Hematopoietic multipotent progenitor cell (in vitro differentiated cells): ENCODE results near the gene AP2B1. TPM values are rescaled to one million over a fixed set of nuclear protein-coding genes. Genes with fewer than 3 reads are reported as not detected.
"Not testable (repeated sequence)": the region's sequence is repeated elsewhere in the genome, so short reads cannot be mapped to it uniquely, and the experiment has no call there.

ENCODE experiments used
- DNase-seq, 3 donors: peaks; one replicate each; pipeline ENCODE4 v3.0.0-alpha.2; 2011 to 2015; ENCODE audit warnings: low read depth in 2 of 3, low spot score in 2 of 3
- total RNA-seq: library from RNA; depleted of rRNA; stranded (reverse); fragments of >200 nt; gene quantifications from one replicate; pipeline ENCODE4 v1.2.3, GENCODE V29; 2012

Gene AP2B1
- total RNA-seq, 1 donor, result 75.9 TPM

DNA sequence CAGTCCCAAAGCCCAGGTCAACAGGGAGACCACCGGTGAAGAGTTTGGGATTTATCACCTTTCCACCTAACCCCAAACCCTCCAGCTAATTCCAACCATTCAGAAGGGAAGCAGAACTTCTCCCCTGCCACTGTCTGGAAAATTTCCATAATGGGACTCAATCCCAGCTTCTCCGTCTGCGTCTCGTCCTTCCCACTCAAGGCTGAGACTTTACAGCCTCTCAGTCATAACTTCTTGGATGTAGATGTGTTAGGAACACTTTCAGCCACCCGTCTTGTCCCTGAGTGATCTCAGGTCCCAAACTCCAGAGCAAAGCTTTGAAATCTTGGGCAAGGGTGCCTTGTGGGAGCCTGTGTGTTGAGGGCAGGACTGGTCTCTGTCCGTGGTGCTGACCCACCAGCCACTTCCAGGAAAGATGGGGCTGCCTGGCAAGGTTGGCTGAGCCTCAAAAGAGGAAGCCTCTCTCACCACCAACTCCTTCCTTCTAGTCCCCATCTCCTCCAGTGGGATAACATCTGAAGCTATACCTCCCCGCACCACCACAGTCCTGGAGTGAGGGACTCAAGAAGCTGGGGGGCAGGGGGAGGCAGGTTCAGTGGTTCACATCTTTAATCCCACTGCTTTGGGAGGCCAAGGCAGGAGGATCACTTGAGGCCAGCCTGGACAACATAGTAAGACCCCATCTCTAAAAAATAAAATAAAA lies 156.7 kb downstream of the AP2B1 start:
- peak in 2 of 3 donors; percentile 49 to 74 for DNase-seq

DNA sequence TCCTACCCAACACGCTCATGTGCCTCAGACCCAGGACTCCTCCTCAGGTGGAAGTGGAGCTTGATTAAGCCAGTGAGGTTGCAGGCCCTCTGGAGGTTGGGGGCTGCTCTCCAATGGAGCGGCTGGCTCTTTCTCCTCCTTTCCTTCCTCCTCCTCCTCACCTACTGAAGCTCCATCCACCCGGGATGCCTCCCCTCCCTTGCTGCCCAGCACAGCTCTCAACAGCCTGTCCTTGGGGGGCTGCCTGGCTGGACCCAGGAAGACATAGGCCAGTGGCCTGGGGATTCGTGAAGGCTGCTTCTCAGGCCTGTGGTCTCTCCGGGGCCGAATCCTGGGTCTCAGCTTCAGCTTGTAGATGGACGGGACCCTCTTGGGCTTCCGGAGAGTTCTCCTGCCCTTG lies 157.7 kb downstream of the AP2B1 start:
- DNase-seq, result no peak

DNA sequence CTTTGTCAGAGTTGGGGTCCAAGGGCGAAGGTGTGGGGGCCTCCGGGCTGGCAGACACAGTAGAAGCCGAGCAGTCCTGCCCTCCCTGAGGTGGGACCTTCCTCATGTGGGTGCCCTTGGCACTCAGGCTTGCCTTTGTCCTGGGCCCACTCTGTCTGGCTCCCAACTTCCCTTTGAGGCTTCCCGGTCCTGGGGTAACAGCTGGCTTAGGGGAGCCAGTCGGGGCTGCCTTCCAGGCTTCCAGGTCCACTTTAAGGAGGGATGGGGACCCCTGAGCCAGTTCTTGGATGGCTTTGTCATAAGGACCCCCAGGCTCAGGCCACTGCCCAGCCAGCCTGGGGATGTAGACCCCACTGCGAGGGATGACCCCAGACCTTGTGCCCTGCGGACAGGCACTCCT lies 158.1 kb downstream of the AP2B1 start:
- DNase-seq, result no peak

DNA sequence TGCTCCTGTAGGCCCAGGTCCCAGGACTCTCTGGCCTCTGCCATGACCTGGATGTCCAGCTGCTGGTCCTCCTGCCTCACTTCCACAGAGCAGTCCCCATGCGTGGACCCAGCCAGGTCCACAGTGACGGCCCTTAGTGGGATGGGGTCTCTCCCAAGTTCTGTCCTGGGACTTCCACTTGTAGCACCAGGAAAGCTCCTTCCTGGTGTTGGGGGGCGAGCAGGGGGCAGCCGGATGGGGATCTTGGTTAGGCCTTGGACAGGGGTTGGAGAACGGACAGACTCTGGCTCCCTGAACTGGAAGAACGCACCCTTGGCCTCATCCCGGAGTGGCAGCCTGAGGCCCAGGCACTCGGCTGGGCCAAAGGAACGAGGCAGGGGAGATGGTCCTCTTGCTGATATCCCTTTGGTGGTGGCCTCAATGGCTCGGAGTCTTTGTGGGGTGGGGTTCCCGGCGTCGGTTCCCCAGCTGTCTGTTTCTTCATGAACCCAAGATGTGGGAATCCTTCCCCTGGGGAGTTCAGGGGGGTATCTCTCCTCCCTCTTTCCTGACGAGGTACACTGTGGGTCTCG lies 158.7 kb downstream of the AP2B1 start:
- no peak for DNase-seq

DNA sequence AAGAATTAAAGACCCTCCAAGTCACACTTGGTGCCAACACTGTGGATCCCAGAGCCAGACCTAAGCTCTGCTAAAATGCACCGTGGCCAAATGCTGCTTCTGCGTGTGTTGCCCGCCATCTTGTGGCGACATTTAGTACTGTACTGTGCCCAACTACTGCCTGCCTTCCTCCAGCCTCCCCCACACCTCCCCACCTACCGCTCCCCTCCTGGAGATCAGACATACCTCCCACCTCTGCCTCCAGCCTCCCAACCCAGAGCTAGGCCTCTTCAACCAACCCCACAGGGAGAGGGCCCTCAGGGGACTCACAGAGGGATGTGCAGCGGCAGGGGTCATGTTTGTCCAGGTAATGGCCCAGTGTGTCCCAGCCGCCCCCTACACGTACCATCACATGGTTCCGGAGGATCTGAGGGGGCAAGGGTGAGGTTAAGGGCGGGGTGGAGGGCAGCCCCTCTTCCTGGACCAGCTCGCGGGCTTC lies 160.5 kb downstream of the AP2B1 start:
- DNase-seq, result peak; percentile 58 to 86 (median 77)

DNA sequence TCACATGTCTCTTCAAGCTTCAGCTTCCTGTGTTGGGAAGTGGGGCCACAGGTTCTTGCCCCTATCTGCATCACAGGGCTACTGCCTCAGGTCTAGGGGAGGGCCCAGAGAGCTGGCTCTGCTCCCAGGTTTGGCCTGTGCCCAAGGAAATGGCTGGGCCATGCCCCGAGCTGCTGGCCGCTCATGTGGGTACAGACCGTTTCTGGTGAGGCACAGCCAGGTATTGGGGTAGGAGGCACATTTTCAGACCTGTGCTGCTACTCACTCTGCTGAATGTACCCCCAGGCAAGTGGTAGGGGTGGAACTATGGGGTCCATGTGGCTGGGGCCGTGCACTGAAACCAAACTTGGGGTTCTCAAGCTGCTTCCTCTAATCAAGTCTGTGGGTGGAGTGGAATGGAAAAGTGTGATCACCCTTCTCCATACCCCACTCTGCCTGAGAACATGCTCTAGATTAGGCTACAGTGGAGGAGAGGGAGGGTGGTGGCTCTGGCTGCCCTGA lies 161.3 kb downstream of the AP2B1 start:
- peak in 1 of 3 donors; percentile 77 for DNase-seq

DNA sequence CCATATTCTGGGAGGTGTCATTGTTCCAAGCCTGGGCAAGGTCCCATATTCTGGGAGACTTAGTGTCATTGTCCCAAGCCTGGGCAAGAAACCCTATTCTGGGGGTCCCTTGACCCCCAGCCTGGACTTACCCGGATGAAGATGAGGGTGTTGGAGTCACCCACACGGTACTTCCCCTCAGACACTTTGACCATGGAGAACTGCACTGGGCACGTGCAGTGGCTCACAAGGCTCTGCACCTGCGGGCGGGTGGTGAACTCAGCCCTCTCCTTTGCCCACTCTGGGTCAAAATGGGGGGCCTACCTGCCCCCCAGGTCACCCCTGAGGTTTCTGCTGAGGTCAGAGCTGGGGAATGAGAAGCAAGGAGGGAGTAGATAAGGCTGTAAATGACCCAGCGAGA lies 161.9 kb downstream of the AP2B1 start:
- DNase-seq, result no peak

DNA sequence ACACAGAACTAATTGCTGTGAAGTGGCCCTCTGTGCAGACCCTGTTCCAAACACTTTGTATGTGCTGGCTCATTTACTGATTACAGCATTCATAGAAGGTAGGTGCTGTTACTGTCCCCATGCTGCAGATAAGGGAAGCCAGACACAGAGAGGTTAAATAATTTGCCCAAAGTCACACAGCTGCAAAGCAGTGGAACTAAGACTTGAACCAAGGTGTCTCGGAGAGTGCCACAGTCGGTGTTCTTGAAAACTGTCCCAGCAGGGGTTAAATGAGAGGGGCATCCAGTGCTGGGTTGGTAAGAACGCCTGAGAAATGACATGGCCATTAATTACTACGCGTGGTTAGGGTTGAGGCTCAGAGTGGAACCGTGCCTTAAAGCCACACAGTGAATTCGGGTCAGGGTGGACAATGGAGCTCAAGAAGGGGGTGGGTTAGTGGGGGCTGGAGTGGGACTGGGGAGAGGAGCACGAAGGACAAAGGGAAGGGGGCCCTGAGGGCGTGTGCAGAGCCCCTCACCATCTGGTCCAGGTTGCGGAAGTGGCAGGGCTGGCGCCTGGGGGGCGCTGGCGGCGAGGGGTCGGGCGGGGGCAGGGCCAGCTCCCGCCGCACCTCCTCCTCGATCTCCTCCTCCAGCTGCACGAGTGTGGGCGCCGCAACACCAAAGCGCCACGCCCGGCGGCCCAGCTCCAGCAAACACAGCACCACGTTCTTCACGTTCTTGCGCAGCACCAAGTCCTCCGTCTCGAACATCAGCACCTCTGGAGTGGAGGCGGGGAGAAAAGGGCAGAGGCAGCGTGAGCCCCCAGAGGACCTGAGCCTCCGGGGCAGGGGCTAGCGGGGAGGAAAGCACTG lies 162.7 kb downstream of the AP2B1 start:
- DNase-seq, result peak in 1 of 3 donors; percentile 42

DNA sequence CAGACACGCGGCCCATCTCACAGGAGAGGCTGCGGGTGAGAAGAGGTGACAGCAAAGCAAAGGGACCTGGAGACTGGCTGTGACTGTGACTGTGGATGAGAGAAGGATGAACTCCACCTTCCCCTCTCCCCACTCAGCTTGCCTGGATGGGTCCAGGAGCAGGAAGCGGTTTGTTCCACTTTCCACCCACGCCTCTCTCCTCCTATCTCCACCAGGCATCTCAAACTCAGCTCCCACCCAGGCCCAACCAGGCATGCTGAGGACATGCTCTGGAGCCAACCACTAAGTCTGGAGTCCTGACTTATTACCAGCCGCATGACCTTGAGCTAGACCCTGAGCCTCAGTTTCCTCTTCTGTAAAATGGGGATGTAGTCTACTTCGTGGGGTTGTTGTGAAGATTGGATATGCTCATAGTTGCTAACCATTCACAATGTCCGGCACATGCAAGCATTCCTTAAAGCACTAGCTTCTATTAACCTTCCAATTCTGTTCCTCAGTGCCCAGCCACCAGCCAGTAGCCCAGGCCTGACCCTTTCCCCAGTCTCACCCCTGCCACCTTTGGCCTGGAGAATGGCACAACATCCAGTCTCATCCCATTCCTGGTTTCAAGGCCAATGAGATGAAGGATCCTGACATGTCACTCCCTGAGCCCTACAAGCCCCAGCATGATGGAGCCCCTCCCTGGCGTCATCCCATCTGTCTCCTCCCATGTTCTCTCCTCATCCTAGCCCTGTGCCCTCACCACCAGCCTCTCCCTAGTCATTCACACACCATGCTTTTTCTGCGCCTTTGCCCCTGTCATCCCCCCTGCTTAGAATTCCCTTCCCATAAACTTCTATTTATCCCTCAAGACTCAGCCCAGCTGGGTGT lies 163.6 kb downstream of the AP2B1 start:
- DNase-seq, result no peak

DNA sequence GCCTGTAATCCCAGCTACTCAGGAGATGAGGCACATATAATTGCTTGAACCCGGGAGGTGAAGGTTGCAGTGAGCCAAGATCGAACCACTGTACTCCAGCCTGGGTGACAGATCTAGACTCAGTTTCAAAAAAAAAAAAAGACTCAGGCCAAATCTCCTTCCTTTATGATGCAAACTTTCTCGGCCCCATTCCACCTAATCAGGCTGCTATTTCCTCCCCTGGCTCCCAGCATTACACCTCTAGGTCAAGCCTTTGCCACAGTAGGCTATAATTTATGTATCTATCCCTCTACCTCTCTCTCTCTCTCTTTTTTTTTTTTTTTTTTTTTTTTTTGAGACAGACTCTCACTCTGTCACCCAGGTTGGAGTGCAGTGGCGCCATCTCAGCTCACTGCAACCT lies 164.4 kb downstream of the AP2B1 start:
- DNase-seq, result not testable (repeated sequence)

DNA sequence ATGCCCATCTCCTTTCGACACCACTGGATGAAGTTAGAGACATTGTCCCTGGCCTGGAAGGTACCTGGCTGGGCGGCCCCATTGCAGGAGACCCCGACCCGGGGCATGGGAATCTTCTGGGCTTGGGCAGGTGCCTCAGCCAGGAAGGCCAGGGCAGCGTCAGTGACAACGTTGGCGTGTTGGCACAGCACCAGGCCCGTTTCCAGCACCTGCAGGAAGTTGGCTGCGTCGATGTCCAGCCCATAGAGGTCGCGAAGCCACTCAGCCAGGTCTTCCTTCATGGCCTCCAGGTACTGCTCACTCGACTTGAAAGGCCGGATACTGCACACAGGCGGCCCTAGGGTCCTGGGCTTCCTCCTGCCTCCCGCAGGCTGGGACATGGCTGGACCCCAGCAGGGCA lies 165.3 kb downstream of the AP2B1 start:
- no peak for DNase-seq

DNA sequence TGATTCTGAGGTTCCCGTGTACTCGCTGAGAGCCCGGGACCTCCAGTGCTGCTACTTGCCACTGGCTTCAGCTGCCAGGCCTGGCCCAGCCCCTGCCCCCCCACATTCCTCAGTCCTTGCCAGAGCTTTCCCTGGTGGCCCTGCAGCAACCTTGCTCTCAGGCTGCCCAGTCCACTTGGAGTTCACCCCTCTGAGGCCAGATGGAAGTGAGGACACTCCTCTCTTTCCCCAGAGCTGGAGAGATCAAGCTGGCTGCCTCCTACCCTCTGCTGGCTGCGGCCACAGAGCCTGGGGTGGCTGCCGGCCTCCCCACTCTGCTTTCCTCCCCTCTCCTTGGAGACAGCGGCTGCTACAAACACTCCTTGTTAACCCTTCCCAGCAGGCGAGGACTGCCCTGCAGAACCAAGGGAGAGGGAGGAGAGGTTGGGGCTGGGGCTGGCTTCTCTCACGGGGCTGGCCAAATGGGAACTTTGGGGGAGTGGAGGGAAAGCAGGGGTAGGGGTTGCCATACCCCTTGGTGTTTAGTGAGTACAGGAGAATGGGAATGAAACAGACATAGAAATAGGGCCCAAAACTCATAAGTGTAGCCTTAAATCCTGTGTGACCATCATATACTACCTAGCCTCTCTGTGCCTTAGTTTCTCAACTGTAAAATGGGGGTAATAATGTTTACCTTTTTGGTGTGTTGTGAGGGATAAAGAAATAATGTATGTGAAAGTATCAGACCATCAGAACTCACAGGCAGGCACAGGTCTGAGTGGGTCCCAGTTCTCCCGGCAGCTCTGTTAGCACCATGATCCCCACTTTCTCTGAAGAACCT lies 166.0 kb downstream of the AP2B1 start, which contains the start of gene GAS2L2:
GAS2L2 (minus strand) TSS at position 295 of the 820 bp plus-strand sequence. CDS start 389 bp downstream, outside the sequence.
- no peak for DNase-seq

DNA sequence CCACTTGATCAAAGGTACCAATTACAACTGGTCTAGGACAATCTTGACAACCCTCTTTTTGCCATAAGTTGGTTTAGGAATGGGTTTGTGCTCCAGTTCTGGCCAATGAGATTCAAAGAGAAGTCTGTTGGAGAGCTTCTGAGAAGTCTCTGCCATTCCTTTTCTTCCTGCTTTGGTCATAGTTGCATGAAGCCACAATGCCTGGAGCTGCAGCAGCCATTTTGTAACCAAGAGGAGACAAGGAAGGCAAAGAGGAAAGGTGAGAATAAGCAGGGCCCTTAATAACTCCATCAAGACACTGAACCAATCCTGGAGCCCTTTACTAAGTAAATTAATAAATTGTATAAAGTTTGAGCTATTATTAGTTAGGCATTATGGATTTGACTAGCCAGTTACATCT lies 170.1 kb downstream of the AP2B1 start:
- no peak for DNase-seq

DNA sequence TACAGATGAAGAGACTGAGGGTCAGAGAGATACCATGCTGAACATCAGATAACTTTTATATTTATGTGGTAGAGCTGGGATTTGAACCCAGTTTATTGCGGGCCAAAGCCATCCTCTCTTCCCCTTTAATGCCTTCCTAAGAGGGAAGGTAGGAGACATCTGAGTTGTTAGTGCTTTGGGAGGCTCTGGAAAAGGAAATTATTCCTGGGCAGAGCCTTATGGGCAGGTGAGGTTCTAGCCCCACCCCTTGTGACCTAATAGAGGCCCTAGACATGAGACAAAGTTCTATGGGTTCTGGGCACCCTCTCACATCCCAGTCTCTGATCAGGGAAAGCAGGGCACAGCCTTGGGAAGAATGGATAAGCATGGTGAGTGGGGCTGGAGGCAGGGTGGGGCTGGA lies 173.5 kb downstream of the AP2B1 start, which contains the start of gene C17orf50:
C17orf50 (plus strand) TSS at position 301 of the 400 bp plus-strand sequence; CDS start at position 356, 55 bp downstream.
- no peak for DNase-seq

DNA sequence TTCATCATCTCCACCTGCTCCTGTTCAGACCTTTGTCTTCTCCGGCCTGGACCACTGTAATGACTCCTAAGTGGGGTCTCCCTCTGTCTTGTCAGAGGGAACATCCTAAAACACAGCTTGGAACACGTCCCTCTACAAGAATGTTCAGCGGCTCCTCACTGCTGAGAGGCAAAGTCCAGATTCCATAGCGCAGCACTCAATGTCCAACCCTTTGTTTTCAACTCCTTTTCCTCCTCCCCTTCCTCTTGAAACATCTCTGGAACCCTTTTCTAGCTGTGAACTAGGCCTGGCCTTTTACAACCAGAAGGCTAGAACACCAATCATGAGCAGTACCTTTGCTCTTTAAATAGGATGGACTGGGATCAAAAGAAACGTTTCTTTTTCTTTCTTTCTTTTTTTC lies 174.5 kb downstream of the AP2B1 start:
- no peak for DNase-seq

DNA sequence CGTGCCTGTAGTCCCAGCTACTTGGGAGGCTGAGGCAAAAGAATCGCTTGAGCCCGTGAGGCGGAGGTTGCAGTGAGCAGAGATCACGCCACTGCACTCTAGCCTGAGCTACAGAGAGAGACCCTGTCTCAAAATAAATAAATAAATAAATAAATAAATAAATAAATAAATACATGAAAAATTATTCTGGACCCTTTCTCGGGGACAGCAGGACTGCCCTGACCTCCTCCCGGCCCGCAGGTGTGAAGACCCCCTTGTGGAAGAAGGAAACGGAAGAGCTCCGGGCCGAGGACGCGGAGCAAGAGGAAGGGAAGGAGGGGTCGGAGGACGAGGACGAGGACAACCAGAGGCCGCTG lies 176.6 kb downstream of the AP2B1 start:
- DNase-seq, result no peak

DNA sequence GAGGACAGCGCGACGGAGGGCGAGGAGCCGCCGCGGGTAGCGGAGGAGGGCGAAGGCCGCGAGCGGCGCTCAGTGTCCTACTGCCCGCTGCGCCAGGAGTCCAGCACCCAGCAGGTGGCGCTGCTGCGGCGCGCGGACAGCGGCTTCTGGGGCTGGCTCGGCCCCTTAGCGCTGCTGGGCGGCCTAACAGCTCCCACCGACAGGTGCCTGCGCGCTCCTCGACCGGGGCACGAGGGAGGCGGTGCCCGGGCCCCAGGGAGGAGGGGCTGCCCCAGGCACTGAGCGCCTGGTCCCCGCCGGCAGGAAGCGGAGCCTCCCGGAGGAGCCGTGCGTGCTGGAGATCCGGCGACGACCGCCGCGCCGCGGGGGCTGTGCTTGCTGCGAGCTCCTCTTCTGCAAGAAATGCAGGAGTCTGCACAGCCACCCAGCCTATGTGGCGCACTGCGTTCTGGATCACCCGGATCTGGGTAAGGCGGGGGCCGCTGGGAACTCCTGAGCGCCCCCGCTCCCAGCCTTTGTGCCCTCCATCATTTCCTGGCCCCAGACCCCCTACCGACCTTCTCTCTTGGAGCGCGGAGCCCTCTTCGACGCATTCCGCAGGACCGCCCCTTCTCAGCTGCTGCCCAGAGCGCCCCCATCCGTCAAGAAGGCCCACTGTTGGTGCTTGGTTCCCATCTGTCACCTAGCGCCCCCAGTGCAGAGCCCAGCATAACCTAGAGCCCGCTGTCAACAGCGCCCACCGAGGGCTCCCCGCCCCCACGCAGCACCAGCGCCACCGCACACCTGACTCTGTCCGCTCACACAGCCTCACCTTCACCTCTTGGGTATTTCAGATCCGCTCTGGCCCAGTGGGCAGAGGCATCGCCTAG lies 177.2 kb downstream of the AP2B1 start:
- DNase-seq, result peak; percentile 80 to 92 (median 90)

DNA sequence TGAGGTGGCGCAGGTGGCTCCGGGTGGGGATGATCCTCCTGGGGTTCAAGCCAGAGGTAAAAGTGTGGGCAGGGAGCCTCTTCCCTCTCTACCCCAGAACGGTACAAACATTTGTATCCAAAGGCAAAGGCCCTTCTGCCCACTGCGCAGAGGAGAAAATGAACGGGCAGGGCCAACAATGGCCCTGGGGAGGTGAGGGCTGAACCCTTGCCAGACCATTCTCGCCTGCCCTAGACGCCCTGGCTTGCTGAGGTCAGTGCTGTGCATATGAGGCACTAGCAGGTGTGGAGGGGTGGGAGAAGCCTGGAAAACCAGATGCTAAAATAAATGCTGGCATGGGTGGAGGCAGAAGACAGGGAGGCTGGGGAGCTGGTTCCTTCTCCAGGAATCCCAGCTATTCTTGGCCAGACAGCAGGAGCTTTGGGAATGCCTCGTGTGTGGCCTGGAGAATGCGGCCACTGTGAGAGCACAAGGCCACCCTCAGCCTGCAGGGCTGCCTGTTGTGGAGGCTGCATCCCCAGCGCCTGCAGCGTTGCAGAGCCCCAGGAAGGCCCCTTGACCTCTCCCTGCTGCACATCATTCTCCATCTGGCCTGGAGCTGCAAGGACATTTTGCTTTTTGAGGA lies 178.1 kb downstream of the AP2B1 start:
- DNase-seq, result no peak
